GM19372 (cell line): ENCODE measurements around the gene CHML.

ENCODE experiments used
- ATAC-seq: cut with Tn5 transposase; IDR thresholded peaks from one replicate; pipeline ENCODE4 v1.9.1; 2021; ENCODE audit warnings: mild to moderate bottlenecking, low read depth, moderate library complexity; ENCODE audit not compliant: unreplicated experiment

CHML gene

DNA sequence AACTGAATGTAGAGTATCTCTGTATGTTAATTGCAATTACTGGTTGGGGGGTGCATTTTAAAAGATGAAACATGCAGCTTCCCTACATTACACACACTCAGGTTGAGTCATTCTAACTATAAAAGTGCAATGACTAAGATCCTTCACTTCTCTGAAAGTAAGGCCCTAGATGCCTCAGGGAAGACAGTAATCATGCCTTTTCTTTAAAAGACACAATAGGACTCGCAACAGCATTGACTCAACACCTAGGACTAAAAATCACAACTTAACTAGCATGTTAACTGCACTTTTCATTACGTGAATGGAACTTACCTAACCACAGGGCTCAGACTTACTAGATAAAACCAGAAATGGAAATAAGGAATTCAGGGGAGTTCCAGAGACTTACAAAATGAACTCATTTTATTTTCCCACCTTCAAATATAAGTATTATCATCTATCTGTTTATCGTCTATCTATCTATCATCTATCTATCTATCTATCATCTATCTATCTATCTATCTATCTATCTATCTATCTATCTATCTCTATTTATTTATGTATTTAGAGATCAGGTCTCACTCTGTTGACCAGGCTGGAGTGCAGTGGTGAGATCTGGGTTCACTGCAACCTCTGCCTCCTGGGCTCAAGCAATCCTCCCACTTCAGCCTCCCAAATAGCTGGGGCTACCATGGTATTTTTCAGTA, 47.8 kb downstream of the CHML start:
- no peak for ATAC-seq

GRCh38 chr1:241591736-241592135, 48.4 kb downstream of the CHML start:
- no peak for ATAC-seq

DNA sequence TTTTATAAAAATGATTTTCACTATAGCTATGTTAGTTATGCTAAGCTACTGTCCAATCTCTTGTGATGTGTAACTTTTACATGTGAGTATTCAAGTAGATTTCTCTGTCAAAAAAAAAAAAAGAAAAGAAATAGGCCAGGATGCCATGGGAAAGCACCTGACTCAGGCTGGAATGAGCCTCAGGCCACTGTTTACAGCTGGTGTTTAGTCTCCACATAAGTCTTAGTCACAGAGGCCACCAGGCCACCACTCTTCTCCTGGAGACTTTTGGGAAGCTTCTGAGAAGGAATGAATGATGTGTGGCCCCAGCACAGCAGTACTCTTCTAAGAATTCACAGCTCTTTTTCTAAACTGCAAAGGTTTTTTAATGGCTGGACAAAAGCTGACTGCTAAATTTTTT, 48.9 kb downstream of the CHML start:
- no peak for ATAC-seq

- ATAC-seq, result no peak
These were observed 49.5 kb downstream of the CHML start for GRCh38 chr1:241590719-241591118.
